Peyer's patch (tissue), 4 donors: ENCODE data around the gene ANKRD13C. TPM values are rescaled to one million over a fixed set of nuclear protein-coding genes. Genes with fewer than 3 reads are reported as not detected.

ENCODE experiments used
- DNase-seq, 3 donors: peaks; one replicate each; pipeline ENCODE4 v3.0.0-alpha.2; 2017 to 2019
- H3K27ac ChIP-seq, 4 donors: fragments of 200-600 bp; sonication (generic); one replicate each; pipeline ENCODE4 v1.5.1; 2016 to 2019
- H3K27me3 ChIP-seq, 2 donors: fragments of 200-600 bp; sonication (generic); one replicate each; pipeline ENCODE4 v1.5.1; 2019
- H3K36me3 ChIP-seq, 3 donors: fragments of 200-600 bp; sonication (generic); one replicate each; pipeline ENCODE4 v1.5.1; 2016 to 2019
- H3K4me1 ChIP-seq, 4 donors: fragments of 200-600 bp; sonication (generic); one replicate each; pipeline ENCODE4 v1.5.1; 2016 to 2019
- H3K4me3 ChIP-seq, 4 donors: fragments of 200-600 bp; sonication (generic); 1 replicate in 3 of 4; 2 replicates in 1 of 4; pipeline ENCODE4 v1.5.1; 2016 to 2019; ENCODE audit warnings: mild to moderate bottlenecking in 1 of 4
- H3K9me3 ChIP-seq, 4 donors: fragments of 200-600 bp; sonication (generic); one replicate each; pipeline ENCODE4 v1.5.1; 2016 to 2019; ENCODE audit warnings: mild to moderate bottlenecking in 1 of 4
- CTCF ChIP-seq, 6 experiments: fragments of 450-650 bp in 4 of 6; fragments of 200-600 bp in 2 of 6; sonication (generic) in 1 of 6; IDR thresholded peaks; one replicate each; pipeline ENCODE4 v1.5.1; 2017 to 2019; ENCODE audit warnings: antibody characterized with exemption in 6 of 6, mild to moderate bottlenecking in 3 of 6, moderate library complexity in 1 of 6
- POLR2A ChIP-seq, 2 donors: fragments of 450-650 bp; IDR thresholded peaks; one replicate each; pipeline ENCODE4 v1.5.1; 2017; ENCODE audit warnings: antibody characterized with exemption in 2 of 2, mild to moderate bottlenecking in 2 of 2, moderate library complexity in 2 of 2
- total RNA-seq, 4 donors: library from RNA; depleted of rRNA; stranded (reverse); fragments of >200 nt; gene quantifications; one replicate each; pipeline ENCODE4 v1.1.0, GENCODE V29; 2016

ANKRD13C gene
- total RNA-seq, 4 donors from 2014 or later: 21.2 to 52.0 (median 23.9) TPM

- Histone ChIP-seq H3K36me3 (no peaks in the 10 kb centered on the region), H3K4me3 (no peak overlapping the region), H3K27ac (no peak overlapping the region), H3K9me3 (no peaks in the 10 kb centered on the region), H3K4me1 (no peaks in the 10 kb centered on the region), H3K27me3 (no peaks in the 10 kb centered on the region)
- DNase-seq: no peak
- TF ChIP-seq POLR2A (IDR thresholded peaks at IDR 0.05) (no peak), CTCF (IDR thresholded peaks at IDR 0.05) (no peak)
Observed at GRCh38 chr1:70396607-70397006, 42.1 kb upstream of the ANKRD13C start.

- Histone ChIP-seq H3K4me3 (no peak overlapping the region), H3K27ac (no peak overlapping the region), H3K27me3 (no peaks in the 10 kb centered on the region), H3K9me3 (no peaks in the 10 kb centered on the region), H3K36me3 (no peaks in the 10 kb centered on the region), H3K4me1 (no peaks in the 10 kb centered on the region)
- no peak for DNase-seq
- TF ChIP-seq POLR2A (IDR thresholded peaks at IDR 0.05): no peak
- TF ChIP-seq CTCF (IDR thresholded peaks at IDR 0.05): no peak
Observed at GRCh38 chr1:70392626-70393025, 38.1 kb upstream of the ANKRD13C start.

GRCh38 chr1:70387507-70387906 lies 33.0 kb upstream of the ANKRD13C start:
- Histone ChIP-seq H3K4me3 (no peak overlapping the region), H3K27me3 (no peaks in the 10 kb centered on the region), H3K36me3 (no peaks in the 10 kb centered on the region), H3K4me1 (no peaks in the 10 kb centered on the region), H3K27ac (no peak overlapping the region), H3K9me3 (no peaks in the 10 kb centered on the region)
- DNase-seq: no peak
- no peak for TF ChIP-seq POLR2A (IDR thresholded peaks at IDR 0.05)
- TF ChIP-seq CTCF (IDR thresholded peaks at IDR 0.05): no peak

- H3K27me3 ChIP-seq: no peaks in the 10 kb centered on the region
- H3K4me1 ChIP-seq: no peaks in the 10 kb centered on the region
- DNase-seq: no peak
- H3K27ac ChIP-seq: no peak overlapping the region
- TF ChIP-seq POLR2A (IDR thresholded peaks at IDR 0.05) (no peak), CTCF (IDR thresholded peaks at IDR 0.05) (no peak)
- no peak overlapping the region for H3K4me3 ChIP-seq
- H3K9me3 ChIP-seq: no peaks in the 10 kb centered on the region
- H3K36me3 ChIP-seq: no peaks in the 10 kb centered on the region
Observed at GRCh38 chr1:70386121-70386520, 31.6 kb upstream of the ANKRD13C start.

GRCh38 chr1:70385477-70385876 lies 31.0 kb upstream of the ANKRD13C start:
- H3K9me3 ChIP-seq: no peaks in the 10 kb centered on the region
- no peak overlapping the region for H3K4me3 ChIP-seq
- no peak for DNase-seq
- H3K36me3 ChIP-seq: no peaks in the 10 kb centered on the region
- no peak overlapping the region for H3K27ac ChIP-seq
- H3K27me3 ChIP-seq: no peaks in the 10 kb centered on the region
- TF ChIP-seq CTCF (IDR thresholded peaks at IDR 0.05) (no peak), POLR2A (IDR thresholded peaks at IDR 0.05) (no peak)
- no peaks in the 10 kb centered on the region for H3K4me1 ChIP-seq

- Histone ChIP-seq H3K9me3 (no peaks in the 10 kb centered on the region), H3K36me3 (no peaks in the 10 kb centered on the region), H3K27me3 (no peaks in the 10 kb centered on the region), H3K4me1 (no peaks in the 10 kb centered on the region), H3K4me3 (no peak overlapping the region), H3K27ac (no peak overlapping the region)
- TF ChIP-seq POLR2A (IDR thresholded peaks at IDR 0.05) (no peak), CTCF (IDR thresholded peaks at IDR 0.05) (no peak)
- no peak for DNase-seq
Observed at GRCh38 chr1:70384542-70384941, 30.0 kb upstream of the ANKRD13C start.
